ENCODE data around the gene RMC1.

DNA sequence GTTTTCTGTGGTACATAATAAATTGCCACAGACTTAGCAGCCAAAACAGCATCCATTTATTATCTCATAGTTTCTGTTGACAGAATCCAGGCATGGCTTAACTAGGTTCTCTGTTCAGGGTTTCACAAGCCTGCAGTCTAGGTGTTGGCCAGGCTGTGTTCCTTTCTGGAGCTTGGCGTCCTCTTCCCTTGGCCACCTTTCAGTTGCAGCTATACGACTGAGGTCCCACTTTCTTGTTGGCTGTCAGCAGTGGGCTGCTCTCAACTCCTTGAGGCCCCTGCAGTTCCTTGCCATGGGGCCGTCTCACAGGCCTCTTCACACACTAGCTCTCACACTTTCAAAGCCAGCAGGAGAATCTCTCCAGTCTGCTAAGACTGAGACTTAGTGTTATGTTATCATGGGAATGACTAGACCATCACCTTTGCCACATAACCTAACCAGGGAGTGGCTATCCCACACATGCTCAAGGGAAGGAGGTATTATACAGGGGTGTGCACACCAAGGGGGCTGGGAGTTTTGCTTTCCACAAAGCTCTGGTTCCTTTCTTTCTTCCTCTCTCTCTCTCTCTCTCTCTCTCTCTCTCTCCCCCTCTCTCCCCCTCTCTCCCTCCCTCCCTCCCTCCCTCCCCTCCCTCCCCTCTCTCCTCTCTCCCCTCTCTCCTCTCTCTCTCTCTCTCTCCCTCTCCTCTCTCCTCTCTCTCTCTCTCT is 34.4 kb upstream of the RMC1 start:
- TF ChIP-seq EP300 (IDR thresholded peaks at IDR 0.05), result no peak
- TF ChIP-seq POLR2A (IDR thresholded peaks at IDR 0.05), result no peak

Data from sigmoid colon (tissue), 4 donors.